GM12874 (cell line): Measurements from ENCODE around the gene SLC2A13.

Experiments
- TF ChIP-seq, protein P1 (sequence below): IDR thresholded peaks from 2 replicates; pipeline ENCODE4 v1.5.1; 2011; ENCODE audit warnings: low read depth, mild to moderate bottlenecking, control low read depth, low read length, moderate library complexity; ENCODE audit not compliant: insufficient read depth

SLC2A13 gene

DNA sequence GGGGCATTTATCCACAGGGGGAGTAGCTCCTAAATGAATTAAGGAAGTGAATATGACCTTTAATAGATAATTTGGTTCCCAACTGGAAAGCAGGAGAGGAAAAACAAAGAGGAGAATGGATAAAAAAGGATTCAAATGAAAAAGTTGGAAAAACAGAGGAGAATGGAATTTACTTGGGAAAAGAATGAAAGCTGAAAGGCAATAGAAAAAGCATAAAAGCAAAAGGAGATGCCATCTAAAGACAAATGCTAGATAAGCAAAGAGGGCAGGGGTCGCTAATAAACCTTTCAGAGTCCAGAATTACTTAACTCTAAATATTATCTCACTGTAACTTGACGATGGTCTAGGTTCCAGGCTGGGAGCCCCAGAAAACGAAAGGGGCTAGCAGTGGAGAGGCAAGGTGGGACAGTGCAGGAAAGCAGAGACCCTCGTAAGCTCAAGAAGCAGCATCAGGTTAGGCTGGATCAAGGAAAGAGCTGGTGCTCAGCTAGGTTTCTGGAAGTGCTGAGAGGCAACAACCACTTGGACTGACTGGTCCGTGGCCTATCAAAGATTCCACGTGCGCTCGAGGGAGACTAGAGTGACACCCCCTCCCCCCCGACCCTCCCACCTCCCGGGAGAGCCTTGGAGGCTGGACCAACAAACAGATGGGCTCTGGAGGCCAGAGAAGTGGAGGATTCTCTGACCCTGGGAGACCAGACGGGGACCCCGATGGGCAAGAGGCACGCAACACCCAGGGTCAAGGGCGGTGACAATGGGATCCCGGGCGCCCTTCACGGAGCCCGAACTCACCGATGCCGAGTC lies 1.2 kb downstream of the SLC2A13 start:
- TF ChIP-seq, protein P1, sequence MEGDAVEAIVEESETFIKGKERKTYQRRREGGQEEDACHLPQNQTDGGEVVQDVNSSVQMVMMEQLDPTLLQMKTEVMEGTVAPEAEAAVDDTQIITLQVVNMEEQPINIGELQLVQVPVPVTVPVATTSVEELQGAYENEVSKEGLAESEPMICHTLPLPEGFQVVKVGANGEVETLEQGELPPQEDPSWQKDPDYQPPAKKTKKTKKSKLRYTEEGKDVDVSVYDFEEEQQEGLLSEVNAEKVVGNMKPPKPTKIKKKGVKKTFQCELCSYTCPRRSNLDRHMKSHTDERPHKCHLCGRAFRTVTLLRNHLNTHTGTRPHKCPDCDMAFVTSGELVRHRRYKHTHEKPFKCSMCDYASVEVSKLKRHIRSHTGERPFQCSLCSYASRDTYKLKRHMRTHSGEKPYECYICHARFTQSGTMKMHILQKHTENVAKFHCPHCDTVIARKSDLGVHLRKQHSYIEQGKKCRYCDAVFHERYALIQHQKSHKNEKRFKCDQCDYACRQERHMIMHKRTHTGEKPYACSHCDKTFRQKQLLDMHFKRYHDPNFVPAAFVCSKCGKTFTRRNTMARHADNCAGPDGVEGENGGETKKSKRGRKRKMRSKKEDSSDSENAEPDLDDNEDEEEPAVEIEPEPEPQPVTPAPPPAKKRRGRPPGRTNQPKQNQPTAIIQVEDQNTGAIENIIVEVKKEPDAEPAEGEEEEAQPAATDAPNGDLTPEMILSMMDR: no peak

DNA sequence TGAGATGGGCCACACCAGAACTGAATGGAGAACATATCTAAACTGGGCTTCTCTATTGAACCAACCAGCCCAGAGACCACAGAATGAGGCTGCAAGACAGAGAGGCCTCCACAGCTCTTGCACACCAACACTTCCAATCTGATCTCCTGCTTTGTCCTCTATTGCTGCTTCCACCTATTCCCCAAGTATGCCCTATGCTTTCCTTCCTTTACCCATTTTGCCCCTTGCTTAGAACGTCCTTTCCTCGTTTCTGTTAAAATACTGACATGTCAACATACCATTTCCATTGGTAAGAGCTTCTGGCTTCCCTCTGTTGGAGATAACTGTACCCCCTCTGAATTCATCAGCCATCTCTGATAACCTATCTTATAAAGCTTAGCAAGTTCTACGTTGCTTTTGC lies 2.8 kb downstream of the SLC2A13 start:
- TF ChIP-seq, protein P1: no peak

DNA sequence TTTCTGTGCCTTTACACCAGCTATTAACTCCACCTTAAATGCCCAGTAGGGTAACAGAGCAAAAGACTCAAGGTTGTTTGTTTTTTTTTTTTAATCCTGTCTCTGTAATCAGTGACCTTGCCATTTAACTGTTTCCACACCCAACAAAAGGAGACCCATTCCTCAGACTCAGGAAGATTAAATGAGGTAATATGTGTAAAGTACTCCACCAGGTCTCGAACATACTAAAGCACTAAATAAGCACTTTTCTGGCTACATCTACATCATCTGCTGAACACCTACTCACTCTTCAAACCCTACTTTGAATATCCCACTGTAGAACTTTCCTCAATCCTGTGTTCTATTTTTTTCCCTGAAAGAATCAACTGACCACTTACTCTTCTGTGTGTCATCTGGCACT lies 4.1 kb downstream of the SLC2A13 start:
- TF ChIP-seq, protein P1: no peak

DNA sequence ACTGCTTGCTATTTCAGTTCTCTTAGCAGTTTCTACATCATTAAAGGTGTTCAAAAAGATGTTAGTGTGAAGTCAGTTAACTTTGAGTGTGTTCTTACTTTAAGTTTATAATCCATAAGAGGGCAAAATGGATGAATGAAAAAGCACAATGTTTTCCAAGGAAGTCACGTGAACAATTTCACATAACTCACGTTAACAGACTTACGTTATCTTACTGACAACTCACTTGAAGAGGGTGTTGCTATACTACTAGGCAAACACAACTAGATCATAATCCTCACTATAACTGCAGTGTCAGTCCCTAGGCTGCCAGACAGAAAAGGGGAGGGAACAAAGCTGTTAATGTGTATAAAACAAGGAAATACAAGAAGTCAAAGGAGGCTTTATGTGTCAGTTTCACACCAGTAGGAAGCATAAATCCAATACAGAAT lies 6.4 kb downstream of the SLC2A13 start:
- TF ChIP-seq, protein P1: no peak

DNA sequence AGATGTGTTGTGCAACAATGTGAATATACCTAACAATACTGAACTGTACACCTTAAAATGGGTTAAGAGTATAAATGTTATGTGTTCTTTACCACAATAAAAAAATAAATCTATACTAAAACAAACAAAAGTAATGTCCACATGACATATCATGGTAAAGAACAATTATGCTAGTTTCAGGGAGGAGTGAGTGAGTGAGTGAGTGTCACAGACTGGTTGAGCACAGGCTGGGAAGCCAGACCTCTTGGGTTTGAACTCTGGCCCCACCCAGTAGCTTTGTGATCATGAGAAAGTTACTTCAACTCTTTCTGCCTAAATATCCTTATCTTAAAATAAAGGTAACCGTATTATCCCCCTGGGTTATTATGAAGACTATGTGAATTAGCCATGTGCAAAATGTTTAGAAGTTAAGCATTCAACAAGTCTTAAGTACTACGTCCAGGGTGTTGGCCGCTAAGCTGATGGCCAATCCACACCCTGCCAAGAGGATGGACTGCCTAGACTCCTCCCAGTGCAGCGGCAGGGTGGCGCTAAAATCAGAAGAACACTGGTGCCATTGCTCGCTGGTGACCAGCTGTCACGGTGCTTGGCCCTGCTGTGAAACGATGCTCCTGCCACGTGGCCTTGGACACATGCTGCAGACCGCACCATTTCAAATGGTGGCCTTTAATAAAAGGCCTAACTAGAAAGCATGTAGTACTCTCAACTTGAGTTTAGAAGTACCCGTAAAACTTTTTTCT lies 7.3 kb downstream of the SLC2A13 start:
- TF ChIP-seq, protein P1: no peak

DNA sequence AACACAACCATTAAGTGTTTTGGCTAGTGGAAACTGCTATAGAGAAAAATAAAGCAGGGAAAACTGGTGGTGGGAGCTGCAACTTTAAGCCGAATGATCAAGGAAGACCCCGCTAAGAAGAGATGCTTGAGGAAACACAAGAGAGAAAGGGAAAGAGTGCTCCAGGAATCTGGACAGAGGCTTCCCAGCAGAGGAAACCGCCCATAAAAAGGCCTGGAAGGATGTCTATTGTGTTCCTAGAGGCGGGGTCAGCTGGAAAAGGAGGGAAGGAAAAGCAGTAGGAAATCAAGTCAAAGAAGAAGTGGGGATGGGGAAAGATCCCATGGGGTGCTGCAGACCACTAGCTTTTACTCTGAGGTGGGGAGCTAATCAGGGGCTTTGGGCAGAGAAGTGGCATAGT lies 12.4 kb downstream of the SLC2A13 start:
- TF ChIP-seq, protein P1: no peak

DNA sequence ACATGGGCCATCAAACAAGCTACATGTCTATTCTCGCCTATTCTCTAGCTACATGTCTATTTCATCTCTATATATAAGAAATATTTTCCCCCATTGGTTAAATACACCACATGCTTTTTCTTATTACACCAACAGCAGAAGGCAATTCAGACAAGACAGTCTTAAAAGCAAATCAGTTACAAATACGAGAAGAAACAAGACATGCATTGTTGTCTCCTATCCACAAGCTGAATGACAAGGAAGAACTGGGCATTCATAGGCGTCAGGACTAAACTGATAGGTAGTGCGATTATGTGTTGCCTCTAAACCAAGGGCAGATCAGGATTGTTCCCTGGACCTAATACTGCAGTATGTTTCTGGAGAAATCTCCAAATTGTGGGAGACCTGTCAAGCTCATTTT lies 19.4 kb downstream of the SLC2A13 start:
- TF ChIP-seq, protein P1: no peak
